K562 (cell line): ENCODE measurements around the gene PRMT3. TPM values are rescaled to one million over a fixed set of nuclear protein-coding genes. Genes with fewer than 3 reads are reported as not detected.
A peak's percentile ranks its signal among the peaks of the same experiment; 100 is the strongest.

ENCODE experiments used
- FOXJ3 ChIP-seq: sonication (generic); formaldehyde crosslinking; IDR thresholded peaks from 2 replicates; pipeline ENCODE4 v1.4.0; 2020; ENCODE audit warnings: mild to moderate bottlenecking, missing genetic modification reagents
- GABPA ChIP-seq: fragments of 200-800 bp; sonication (Bioruptor generic); conservative IDR thresholded peaks from 2 replicates; pipeline ENCODE4 v1.6.1; 2016; ENCODE audit warnings: low read depth, missing genetic modification characterization, missing compliant biosample characterization
- MCM7 ChIP-seq, 2 experiments: fragments of 450-650 bp; IDR thresholded peaks; 2 replicates each; pipeline ENCODE4 v1.6.1; 2016 to 2018
- POLR2H ChIP-seq: IDR thresholded peaks from 2 replicates; pipeline ENCODE4 v1.6.1; 2016; ENCODE audit warnings: missing genetic modification characterization, low read depth, mild to moderate bottlenecking, control low read depth, missing compliant biosample characterization, moderate library complexity
- polyA plus RNA-seq, 8 experiments: library from polyadenylated mRNA; depleted of rRNA in 4 of 8; stranded (reverse) in 5 of 8; unstranded in 3 of 8; fragments of >200 nt; fragmentation: Nextera tagmentation in 2 of 8; fragmentation: Illumina TruSeq in 1 of 8; extraction: Ambion mirVana in 2 of 8; extraction: Trizol in 1 of 8; gene quantifications; 2 replicates each; pipeline versions ENCODE4 v1.2.1 to v1.2.3, GENCODE V29; 2011 to 2014; ENCODE audit warnings: inconsistent platforms in 1 of 8, missing spikeins in 1 of 8
- total RNA-seq, 7 experiments: library from RNA; depleted of rRNA in 6 of 7; stranded (reverse); fragments of >200 nt in 6 of 7; fragmentation: Illumina TruSeq in 2 of 7; extraction: Trizol in 2 of 7; gene quantifications; 2 replicates each; pipeline versions ENCODE4 v1.2.1 to v1.2.3, GENCODE V29; 2011 to 2021; ENCODE audit warnings: low replicate concordance in 1 of 7
- TF ChIP-seq, protein P1 (sequence below): fragments of 450-650 bp; formaldehyde crosslinking; IDR thresholded peaks from 2 replicates; pipeline ENCODE4 v1.4.0; 2020; ENCODE audit warnings: mild to moderate bottlenecking
- TF ChIP-seq, protein P2 (sequence below): sonication (generic); formaldehyde crosslinking; IDR thresholded peaks from 2 replicates; pipeline ENCODE4 v1.9.0; 2022; ENCODE audit warnings: mild to moderate bottlenecking, missing genetic modification reagents

Gene PRMT3
- total and polyA plus RNA-seq, 9 of the 15 experiments (the other 6 are each of a cell fraction or from before 2014, with no cell fraction given): 24.0 to 62.1 (median 44.7) TPM

DNA sequence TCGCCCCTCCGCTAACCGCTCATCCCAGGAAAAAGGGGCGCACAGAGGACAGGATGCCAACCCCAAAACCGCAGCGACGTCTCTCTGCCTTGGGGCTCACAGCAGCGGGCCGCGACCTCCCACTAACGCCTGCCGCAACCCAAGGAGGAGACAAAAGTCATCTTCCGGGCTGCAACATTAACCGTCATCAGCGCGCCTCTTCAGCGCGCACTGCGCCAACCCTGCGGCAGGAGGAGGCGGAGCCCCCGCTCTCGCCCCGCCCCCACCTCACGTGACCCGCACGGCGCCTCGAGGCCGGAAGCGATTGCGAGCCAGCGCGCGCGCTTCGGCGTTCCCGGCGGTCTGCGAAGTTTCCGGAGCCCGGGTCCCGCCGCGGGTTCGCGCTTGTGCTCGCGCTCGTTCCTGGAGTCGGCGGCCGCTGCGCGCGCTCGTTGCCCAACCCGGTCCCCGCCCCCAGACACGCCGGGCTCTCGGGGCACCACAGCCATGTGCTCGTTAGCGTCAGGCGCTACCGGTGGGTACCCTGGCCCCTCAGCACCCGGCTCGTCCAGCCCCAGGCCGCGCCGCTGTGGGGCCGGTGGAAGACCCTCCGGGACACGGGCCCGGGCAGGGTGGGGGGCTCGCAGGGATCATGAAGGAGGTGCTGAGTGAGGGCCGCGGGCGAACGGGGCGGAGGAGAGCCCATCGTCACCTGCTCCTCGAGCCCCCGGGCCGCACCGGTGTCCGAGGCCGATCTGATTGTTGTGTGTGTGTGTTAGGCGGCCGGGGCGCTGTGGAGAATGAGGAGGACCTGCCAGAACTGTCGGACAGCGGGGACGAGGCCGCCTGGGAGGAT, at the start of gene PRMT3 (continued):
- TF ChIP-seq GABPA (tag): peak; percentile 86
- no peak for TF ChIP-seq MCM7 (IDR thresholded peaks at IDR 0.05)
- TF ChIP-seq, protein P1, sequence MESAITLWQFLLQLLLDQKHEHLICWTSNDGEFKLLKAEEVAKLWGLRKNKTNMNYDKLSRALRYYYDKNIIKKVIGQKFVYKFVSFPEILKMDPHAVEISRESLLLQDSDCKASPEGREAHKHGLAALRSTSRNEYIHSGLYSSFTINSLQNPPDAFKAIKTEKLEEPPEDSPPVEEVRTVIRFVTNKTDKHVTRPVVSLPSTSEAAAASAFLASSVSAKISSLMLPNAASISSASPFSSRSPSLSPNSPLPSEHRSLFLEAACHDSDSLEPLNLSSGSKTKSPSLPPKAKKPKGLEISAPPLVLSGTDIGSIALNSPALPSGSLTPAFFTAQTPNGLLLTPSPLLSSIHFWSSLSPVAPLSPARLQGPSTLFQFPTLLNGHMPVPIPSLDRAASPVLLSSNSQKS (CRISPR knock-in tag): no peak
- peak; percentile 74 for TF ChIP-seq POLR2H (tag)
- TF ChIP-seq, protein P2, sequence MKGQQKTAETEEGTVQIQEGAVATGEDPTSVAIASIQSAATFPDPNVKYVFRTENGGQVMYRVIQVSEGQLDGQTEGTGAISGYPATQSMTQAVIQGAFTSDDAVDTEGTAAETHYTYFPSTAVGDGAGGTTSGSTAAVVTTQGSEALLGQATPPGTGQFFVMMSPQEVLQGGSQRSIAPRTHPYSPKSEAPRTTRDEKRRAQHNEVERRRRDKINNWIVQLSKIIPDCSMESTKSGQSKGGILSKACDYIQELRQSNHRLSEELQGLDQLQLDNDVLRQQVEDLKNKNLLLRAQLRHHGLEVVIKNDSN: peak; percentile 99
- no peak for TF ChIP-seq FOXJ3 (CRISPR knock-in tag)
